Measurements from ENCODE around the gene NOTCH1.
"Not testable (repeated sequence)": the region's sequence is repeated elsewhere in the genome, so short reads cannot be mapped to it uniquely, and the experiment has no call there.

GRCh38 chr9:136559371-136559770 lies 13.5 kb upstream of the NOTCH1 start:
- not testable (repeated sequence) for TF ChIP-seq POLR2AphosphoS5, CTCF, POLR2A (IDR thresholded peaks at IDR 0.05)
